Liver (tissue), 3 donors: ENCODE measurements around the gene ZNF786.

ENCODE experiments used
- EGR1 ChIP-seq, 2 donors: IDR thresholded peaks; 2 replicates each; pipeline ENCODE4 v1.6.1; 2016 to 2018; ENCODE audit warnings: antibody characterized with exemption in 2 of 2, low read depth in 2 of 2
- RXRA ChIP-seq, 2 donors: IDR thresholded peaks; 2 replicates each; pipeline ENCODE4 v1.6.1; 2017 to 2018; ENCODE audit warnings: antibody characterized with exemption in 2 of 2, mild to moderate bottlenecking in 1 of 2
- TF ChIP-seq, protein P1 (sequence below): fragments of 150-350 bp; IDR thresholded peaks from 2 replicates; pipeline ENCODE4 v1.5.1; 2017; ENCODE audit warnings: improper control_type of control experiment, low read depth, low read length; ENCODE audit not compliant: missing input control
- TF ChIP-seq, protein P2 (sequence below): IDR thresholded peaks from 2 replicates; pipeline ENCODE4 v1.6.1; 2016; ENCODE audit warnings: antibody characterized with exemption
- TF ChIP-seq, protein P3 (sequence below): IDR thresholded peaks from 2 replicates; pipeline ENCODE4 v1.6.1; 2016; ENCODE audit warnings: antibody characterized with exemption, mild to moderate bottlenecking
- donor health status: healthy.
- donor health status: healthy.

DNA sequence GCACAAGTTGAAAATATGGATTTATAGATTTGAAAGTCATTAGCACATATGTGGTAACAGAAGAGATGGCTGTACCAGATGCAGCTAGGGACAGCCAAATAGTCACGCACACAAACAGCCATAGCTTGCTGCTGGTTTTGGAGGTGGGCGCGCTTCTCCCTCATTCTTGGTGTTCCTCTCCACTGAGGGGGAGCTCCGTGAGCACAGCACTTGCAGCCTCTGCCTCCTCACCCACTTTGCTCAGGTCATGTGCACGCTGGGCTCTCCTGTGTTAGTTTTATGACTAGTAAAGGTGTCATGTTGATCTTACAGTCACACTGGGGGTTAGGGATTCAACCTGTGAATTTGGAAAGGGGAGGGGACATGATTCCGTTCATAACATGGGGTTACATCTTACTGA, 8.5 kb upstream of the ZNF786 start:
- TF ChIP-seq, protein P1, sequence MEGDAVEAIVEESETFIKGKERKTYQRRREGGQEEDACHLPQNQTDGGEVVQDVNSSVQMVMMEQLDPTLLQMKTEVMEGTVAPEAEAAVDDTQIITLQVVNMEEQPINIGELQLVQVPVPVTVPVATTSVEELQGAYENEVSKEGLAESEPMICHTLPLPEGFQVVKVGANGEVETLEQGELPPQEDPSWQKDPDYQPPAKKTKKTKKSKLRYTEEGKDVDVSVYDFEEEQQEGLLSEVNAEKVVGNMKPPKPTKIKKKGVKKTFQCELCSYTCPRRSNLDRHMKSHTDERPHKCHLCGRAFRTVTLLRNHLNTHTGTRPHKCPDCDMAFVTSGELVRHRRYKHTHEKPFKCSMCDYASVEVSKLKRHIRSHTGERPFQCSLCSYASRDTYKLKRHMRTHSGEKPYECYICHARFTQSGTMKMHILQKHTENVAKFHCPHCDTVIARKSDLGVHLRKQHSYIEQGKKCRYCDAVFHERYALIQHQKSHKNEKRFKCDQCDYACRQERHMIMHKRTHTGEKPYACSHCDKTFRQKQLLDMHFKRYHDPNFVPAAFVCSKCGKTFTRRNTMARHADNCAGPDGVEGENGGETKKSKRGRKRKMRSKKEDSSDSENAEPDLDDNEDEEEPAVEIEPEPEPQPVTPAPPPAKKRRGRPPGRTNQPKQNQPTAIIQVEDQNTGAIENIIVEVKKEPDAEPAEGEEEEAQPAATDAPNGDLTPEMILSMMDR = no peak
- TF ChIP-seq, protein P2, sequence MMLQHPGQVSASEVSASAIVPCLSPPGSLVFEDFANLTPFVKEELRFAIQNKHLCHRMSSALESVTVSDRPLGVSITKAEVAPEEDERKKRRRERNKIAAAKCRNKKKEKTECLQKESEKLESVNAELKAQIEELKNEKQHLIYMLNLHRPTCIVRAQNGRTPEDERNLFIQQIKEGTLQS = no peak
- TF ChIP-seq EGR1 (IDR thresholded peaks at IDR 0.05; ENCODE audit: low read depth in 2 of 2) (no peak), RXRA (IDR thresholded peaks at IDR 0.05) (no peak)
- TF ChIP-seq, protein P3, sequence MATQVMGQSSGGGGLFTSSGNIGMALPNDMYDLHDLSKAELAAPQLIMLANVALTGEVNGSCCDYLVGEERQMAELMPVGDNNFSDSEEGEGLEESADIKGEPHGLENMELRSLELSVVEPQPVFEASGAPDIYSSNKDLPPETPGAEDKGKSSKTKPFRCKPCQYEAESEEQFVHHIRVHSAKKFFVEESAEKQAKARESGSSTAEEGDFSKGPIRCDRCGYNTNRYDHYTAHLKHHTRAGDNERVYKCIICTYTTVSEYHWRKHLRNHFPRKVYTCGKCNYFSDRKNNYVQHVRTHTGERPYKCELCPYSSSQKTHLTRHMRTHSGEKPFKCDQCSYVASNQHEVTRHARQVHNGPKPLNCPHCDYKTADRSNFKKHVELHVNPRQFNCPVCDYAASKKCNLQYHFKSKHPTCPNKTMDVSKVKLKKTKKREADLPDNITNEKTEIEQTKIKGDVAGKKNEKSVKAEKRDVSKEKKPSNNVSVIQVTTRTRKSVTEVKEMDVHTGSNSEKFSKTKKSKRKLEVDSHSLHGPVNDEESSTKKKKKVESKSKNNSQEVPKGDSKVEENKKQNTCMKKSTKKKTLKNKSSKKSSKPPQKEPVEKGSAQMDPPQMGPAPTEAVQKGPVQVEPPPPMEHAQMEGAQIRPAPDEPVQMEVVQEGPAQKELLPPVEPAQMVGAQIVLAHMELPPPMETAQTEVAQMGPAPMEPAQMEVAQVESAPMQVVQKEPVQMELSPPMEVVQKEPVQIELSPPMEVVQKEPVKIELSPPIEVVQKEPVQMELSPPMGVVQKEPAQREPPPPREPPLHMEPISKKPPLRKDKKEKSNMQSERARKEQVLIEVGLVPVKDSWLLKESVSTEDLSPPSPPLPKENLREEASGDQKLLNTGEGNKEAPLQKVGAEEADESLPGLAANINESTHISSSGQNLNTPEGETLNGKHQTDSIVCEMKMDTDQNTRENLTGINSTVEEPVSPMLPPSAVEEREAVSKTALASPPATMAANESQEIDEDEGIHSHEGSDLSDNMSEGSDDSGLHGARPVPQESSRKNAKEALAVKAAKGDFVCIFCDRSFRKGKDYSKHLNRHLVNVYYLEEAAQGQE = no peak
